GM12865 (cell line): ENCODE data around the gene PELO.

Source experiments
- DNase-seq: peaks from one replicate; pipeline ENCODE4 v3.0.0; 2010; ENCODE audit warnings: low read depth
- H3K4me3 ChIP-seq: 2 replicates; pipeline ENCODE4 v1.5.1; 2011; ENCODE audit warnings: mild to moderate bottlenecking, low read depth, low read length, control low read depth
- TF ChIP-seq, protein P1 (sequence below): IDR thresholded peaks from 2 replicates; pipeline ENCODE4 v1.5.1; 2011; ENCODE audit warnings: low read length, control low read depth, low read depth, inconsistent platforms; ENCODE audit not compliant: insufficient read depth; ENCODE audit errors: missing control alignments

PELO gene

DNA sequence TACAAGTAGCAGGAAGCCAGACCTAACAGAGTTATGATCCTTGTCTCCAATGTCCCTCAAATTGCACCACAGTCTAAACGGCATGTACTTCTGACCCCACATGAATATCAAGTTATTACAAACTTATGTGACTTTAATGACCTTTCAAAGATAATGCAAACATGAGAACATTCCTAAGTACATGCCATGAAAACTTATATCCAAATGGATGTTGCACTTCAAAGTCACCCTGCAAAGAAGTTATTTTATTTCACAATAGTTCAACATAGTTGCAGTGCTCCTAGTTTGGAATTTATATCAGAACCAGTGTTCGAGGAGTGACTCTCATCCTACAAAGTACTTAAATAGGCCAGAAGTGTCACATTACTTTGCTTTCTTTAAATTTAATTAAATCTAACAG is 41.2 kb upstream of the PELO start:
- H3K4me3 ChIP-seq = no peak overlapping the region
- TF ChIP-seq, protein P1, sequence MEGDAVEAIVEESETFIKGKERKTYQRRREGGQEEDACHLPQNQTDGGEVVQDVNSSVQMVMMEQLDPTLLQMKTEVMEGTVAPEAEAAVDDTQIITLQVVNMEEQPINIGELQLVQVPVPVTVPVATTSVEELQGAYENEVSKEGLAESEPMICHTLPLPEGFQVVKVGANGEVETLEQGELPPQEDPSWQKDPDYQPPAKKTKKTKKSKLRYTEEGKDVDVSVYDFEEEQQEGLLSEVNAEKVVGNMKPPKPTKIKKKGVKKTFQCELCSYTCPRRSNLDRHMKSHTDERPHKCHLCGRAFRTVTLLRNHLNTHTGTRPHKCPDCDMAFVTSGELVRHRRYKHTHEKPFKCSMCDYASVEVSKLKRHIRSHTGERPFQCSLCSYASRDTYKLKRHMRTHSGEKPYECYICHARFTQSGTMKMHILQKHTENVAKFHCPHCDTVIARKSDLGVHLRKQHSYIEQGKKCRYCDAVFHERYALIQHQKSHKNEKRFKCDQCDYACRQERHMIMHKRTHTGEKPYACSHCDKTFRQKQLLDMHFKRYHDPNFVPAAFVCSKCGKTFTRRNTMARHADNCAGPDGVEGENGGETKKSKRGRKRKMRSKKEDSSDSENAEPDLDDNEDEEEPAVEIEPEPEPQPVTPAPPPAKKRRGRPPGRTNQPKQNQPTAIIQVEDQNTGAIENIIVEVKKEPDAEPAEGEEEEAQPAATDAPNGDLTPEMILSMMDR = no peak
- DNase-seq = no peak

DNA sequence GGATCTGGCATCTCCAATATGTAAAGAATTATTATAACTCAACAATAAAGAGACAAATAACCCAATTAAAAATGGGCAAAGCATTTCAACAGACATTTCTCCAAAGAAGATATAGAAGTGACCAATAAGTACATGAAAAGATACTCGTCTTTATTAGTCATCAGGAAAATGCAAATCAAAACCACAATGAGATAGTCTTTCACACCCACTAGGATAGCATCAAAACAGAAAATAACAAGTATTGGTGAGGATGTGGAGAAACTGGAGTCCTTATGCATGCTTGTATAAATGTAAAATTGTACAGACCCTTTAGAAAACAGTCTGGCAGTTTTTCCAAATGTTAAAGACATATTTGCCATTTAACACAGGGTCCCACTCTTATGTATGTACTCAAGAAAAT is 39.1 kb upstream of the PELO start:
- no peak for DNase-seq
- H3K4me3 ChIP-seq = no peak overlapping the region
- TF ChIP-seq, protein P1 = no peak

DNA sequence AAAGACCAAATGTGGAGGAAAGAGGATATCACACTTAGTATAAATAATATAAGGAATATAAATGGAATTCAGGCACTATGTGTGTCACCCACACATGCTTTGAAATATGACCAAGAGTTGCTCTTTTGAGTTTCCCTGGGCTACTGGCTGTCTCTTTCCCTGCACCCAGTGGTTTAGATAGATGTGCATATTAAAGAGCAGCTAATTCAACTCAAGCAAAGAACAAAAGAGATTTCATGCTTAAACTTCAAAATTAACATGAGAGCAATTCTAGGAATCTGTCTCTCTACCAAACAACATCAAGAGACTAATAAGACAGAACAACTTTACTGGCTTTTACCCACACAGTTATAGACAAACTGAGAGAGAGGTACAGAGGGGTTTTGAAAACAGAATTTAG is 38.0 kb upstream of the PELO start:
- DNase-seq = no peak
- TF ChIP-seq, protein P1 = no peak

DNA sequence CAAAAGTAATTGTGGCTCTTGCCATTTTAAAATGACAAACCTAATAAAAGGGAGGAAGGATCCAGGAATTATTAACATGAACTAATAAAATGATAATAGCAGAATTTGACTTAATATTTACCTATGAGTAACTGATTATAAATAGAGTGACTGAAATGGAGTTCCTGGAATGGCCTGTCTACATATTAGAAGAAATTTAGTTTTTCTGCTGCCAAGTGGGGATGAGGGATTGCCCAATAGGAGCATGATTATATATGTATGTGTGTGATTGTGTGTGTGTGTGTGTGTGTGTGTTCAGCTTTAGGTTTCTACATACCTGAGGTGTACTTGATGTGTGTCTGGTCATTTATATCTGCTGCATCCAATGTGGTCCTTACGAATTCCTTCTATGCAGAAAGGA is 36.6 kb upstream of the PELO start:
- H3K4me3 ChIP-seq = no peak overlapping the region
- TF ChIP-seq, protein P1 = no peak
- DNase-seq = no peak

More for the DNA sequence above, 38.0 kb upstream of the PELO start:
- no peak overlapping the region for H3K4me3 ChIP-seq

DNA sequence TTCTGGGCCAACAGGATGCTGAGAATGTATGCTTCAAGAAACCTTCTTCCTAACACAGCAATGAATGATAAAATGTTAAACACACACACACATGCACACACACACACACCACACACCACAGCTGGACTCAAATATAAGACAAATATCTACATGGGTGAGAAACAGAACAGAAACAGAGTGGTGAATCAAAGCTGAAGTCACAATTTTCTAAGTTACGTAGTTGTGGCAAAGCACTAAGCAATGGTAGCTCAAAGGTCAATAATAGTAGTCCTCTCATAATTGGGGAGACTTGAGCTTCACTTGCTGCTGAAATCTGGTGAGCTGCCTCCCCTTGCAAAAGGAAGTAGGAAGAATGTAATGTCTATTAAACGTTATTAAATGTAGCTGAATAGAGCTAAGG is 33.7 kb upstream of the PELO start:
- peak; percentile 24 for DNase-seq
- H3K4me3 ChIP-seq = no peak overlapping the region
- TF ChIP-seq, protein P1 = no peak

DNA sequence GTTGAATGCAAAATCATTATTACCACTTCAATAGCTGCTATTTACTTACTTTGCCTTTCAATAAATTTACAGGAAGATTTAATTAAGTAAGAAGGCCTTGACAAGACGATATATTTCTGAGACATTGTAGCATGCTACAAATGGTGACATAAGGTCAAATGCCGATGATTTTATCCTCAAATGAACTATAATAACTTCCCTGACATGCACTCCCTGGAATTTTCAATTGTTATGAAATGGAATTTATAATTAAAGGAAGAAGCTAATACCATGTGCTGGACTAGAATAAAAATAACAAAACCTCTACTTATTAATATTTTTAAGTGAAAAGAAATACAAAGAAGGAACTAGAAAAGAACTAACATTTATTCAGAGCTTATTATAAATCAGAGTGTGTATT is 30.2 kb upstream of the PELO start:
- TF ChIP-seq, protein P1 = no peak
- no peak overlapping the region for H3K4me3 ChIP-seq
- DNase-seq = no peak

DNA sequence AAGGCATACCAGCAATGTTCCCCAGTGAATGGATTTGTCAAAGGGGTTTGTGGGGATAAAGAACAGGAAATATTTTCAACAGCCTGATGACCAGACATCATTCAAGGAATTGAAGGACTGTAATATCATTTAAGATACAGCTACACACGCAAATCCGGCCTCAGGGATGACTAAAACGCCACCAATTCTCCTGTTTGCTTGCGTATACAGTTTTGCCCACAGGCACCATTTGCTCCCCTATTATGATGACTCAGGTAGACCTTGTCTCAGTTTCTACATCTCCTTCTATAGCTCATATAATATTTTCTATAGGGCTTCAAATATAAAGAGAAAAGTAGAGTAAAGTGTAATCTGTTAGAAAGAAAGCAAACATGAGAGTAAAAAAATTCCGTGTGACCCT is 29.7 kb upstream of the PELO start:
- TF ChIP-seq, protein P1 = no peak
- H3K4me3 ChIP-seq = no peak overlapping the region
- DNase-seq = no peak
